Effector CD8-positive, alpha-beta T cell (primary cell): ENCODE results near the gene NUDC.
"Not testable (repeated sequence)": the region's sequence is repeated elsewhere in the genome, so short reads cannot be mapped to it uniquely, and the experiment has no call there.

Experiments
- DNase-seq: peaks from one replicate; lab custom pipeline; 2025; lab: John Stamatoyannopoulos, UW
- total RNA-seq, 4 experiments: gene quantifications; one replicate each; lab custom pipeline; 2026; lab: John Stamatoyannopoulos, UW

The NUDC gene
- total RNA-seq, result 53.8 to 80.4 (median 78.3) reads per million in 4 experiments

GRCh38 chr1:26921540-26922430 lies at the start of gene NUDC:
Gene NUDC, plus strand, starts transcription at chr1:26921743. Its CDS starts 106 bp downstream, at chr1:26921849.
- peak; percentile 93 for DNase-seq

DNA sequence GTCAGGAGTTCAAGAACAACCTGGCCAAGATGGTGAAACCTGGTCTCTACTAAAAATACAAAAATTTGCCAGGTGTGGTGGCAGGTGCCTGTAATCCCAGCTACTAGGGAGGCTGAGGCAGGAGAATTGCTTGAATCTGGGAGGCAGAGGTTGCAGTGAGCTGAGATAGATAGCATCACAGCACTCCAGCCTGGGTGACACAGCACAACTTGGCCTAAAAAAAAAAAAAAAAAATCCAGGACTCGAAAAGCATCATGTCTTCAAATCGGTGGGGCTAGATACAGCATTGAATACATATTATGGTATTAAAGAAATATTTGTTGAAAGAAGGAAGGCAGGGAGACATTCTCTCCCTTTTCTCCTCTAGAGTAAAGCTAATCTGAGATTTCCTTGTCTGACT lies 48.4 kb upstream of the NUDC start:
- DNase-seq, result not testable (repeated sequence)

- DNase-seq, result no peak
Measured at GRCh38 chr1:26874896-26875295, 46.6 kb upstream of the NUDC start.

DNA sequence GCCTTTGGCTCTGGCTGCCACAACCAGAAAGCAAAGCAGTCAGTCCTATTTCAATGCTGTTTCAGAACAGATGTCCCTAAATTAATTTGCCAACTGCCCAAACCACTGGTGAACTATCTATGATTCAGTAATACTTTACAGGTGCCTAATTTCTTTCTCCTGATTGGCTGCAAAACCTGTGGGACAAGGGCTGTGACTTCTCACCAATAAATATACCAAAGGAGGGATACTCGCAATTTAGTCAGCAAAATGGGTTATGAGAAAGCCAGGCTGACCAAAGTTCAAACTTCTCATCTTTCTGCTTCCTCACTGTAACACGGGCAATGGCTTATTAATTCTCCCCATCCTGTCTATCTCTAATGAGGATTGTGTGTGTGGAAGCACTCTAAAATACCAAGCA lies 44.2 kb upstream of the NUDC start:
- DNase-seq, result no peak

DNA sequence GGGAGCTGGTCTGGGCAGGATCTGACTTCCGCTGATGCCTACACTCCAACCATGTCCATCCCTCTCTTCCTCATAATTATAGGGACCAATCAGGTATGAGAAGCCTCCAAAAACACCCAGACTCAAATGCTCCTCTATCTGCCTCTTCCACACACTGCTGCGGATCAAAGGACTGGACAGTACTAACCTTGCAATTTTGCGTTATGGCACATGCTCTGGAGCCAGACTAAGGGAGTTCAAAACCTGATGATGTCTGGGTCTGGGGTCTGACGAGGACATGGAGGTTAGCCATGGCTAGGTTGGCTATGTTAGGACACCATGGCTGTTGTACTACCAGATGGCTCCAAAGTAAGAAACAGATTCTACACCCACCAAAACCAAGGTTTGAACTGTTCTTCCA lies 41.8 kb upstream of the NUDC start:
- no peak for DNase-seq

DNA sequence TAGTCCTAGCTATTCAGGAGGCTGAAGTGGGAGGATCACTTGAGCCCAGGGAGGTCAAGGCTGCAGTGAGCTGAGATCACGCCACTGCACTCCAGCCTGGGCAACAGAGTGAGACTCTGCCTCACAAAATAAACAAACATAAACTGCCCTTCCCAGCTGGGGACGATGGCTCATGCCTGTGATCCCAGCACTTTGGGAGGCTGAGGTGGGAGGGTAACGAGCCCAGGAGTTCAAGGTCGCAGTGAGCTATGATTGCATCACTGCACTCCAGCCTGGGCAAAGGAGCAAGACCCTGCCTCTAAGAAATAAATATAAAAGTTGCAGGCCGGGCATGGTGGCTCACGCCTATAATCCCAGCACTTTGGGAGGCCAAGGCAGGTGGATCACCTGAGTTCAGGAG lies 39.9 kb upstream of the NUDC start:
- not testable (repeated sequence) for DNase-seq

- DNase-seq, result no peak
Measured at GRCh38 chr1:26882696-26883463, 38.7 kb upstream of the NUDC start.

DNA sequence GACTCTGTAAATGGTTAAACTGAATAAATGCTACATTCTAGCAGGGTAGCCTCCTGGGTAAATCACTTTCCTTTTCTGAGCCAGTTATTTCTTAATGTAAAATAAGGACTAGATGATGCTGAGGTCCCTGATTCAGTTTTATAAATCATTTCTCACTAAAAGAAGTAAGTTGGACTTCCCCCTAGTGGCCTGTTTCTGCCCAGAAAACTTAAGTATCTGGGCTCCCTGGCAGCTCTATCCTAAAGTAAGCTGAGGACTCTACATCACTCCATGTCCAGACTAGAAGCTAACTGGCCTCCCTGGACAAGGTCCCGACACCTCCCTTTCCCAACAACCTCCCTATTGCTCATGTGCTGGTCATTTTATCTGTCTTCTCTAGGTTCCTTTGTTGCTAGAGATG lies 34.4 kb upstream of the NUDC start:
- no peak for DNase-seq

DNA sequence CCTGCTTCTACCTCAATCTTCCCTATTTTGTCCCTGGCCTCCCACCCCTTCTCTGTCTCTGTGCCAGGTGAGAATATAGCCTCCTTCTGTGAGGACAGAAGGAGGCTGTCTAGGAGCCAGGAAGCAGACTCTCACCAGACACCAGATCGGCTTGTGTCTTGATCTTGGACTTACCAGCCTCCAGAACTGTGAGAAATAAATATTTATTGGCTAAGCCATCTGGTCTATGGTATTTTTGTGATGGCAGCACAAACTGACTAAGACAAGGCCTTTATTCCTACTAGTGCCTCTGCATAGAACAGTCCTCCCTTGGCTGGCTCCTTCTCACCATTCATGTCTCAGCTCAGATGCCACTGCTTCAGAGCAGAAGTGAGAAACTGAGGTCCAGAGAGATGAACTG lies 33.3 kb upstream of the NUDC start:
- DNase-seq, result no peak

GRCh38 chr1:26889551-26890466 lies 31.7 kb upstream of the NUDC start, which contains the start of gene GPN2:
Gene GPN2, minus strand, starts transcription at chr1:26890283. Its CDS starts 187 bp downstream, at chr1:26890096.
- peak; percentile 66 for DNase-seq

- no peak for DNase-seq
Measured at GRCh38 chr1:26890467-26890796, 31.1 kb upstream of the NUDC start.

GRCh38 chr1:26894263-26894662 lies 27.3 kb upstream of the NUDC start:
- no peak for DNase-seq

DNA sequence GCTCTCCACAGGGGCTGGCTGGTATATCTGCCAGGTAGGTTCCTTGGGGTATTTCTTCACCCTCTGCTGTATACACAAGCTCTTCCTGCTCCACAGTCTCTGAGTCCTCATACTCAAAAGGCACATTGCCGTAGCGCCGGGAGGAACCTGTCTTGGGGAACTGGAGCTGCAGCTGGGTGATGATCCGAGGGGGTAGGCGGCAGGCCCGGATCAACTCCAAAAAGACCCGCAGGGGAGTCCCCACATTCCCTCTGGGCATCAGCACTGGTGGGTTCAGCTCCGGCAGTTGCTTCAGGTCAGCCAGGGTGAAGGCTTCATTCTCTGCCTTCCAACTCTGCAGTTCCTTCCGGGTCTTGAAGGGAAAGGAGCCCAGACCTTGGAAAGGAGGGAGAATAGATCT lies 24.2 kb upstream of the NUDC start:
- no peak for DNase-seq

DNA sequence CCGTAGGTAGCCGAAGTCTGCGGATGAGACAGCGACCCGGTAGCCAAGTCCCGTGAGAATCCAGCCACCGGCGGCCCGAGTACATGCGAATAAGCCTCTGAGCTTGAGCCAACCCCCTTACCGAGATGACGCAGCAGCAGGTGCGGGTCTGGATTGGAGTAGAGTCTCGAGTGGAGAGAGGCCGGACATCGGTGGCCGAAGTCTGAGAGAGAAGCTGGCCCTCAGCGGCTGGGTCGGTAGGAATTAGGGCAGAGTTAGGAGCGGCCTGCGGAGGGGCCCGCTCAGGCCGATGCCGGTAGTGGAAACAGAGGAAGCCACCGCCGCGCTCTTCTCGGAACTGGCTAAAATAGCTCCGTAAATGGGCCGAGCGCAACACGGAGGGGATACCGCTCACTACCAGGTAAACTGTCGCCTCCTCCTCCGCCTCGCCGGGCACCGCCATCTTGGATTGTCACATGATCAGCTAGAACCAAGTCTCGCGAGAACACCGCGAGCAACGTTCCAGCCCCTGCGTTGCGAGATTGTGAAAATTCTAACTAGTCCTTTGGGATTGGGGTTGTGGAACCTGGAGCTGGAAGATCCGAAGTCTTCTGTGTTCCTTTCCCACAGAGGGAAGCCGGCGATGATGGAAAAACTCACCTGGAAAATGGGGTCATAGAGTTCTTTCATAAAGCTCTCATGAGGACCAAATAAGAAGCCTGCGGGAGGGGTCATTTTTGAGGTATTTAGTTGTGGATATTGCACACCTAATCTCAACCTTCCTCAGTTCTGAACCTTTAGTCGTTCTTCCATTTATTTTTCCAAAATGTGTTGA lies 21.3 kb upstream of the NUDC start, which contains the start of gene GPATCH3:
Gene GPATCH3 (minus strand): TSS at position 467 of the 814 bp plus-strand sequence. CDS start 25 bp downstream, at position 442.
- DNase-seq, result peak; percentile 83

- DNase-seq, result no peak
Measured at GRCh38 chr1:26900815-26901511, 20.6 kb upstream of the NUDC start.

DNA sequence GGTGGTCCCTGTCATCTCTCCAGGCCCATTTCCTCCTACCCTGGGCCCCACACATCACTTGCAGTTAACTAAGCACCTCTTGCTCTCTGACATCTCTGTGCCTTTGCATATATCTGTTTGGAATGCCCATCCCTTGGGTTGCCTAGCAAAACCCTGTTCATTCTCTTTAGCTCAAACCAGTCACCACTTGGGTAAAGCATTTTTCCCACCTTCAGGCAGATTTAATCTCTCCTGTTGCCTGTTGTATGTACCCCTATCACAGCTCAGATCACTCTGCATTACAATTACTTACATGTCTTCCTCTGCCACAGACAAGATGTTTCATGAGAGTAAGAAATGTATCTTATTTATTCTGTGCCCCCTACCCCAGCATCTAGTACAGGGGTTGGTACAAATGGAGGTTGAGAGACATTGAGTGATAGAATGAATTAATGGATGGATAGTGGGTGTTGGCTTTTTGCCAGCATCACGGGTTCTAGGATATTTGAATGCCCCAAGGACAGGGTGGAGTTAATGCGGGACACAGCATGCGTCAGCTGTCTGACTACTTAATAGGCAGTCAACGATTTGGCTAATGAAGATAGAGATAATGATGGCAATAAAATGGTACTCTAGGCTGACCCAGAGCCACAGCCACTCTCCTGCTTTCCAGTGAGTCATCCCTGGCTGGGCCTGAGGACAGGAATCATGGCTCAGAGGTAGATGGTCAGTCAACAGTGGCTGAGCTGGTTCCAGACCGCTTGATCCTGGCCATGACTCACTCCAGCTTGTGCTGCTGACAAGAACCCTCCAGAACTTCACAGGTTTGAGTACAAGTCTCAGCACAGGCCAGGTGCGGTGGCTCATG lies 14.2 kb upstream of the NUDC start:
- no peak for DNase-seq

DNA sequence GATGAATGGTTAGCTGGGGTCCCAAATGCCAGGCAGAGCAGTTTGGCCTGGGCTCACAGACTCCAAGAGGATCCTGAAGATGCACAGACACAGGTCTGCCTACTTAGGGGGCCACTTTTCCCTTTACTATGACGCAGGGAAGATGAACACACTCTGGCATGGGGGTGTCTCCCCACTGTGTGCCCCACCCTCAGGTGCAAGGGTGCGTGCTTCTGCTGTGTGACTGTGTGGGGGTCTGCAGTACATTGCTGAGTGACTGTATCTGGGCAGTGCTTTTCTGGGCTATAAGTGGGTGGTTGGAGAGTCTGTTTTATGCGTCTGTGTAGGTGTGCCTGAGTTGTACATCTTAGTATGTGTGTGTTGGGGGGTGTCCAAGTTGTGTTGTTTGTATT lies 11.6 kb upstream of the NUDC start:
- DNase-seq, result no peak

DNA sequence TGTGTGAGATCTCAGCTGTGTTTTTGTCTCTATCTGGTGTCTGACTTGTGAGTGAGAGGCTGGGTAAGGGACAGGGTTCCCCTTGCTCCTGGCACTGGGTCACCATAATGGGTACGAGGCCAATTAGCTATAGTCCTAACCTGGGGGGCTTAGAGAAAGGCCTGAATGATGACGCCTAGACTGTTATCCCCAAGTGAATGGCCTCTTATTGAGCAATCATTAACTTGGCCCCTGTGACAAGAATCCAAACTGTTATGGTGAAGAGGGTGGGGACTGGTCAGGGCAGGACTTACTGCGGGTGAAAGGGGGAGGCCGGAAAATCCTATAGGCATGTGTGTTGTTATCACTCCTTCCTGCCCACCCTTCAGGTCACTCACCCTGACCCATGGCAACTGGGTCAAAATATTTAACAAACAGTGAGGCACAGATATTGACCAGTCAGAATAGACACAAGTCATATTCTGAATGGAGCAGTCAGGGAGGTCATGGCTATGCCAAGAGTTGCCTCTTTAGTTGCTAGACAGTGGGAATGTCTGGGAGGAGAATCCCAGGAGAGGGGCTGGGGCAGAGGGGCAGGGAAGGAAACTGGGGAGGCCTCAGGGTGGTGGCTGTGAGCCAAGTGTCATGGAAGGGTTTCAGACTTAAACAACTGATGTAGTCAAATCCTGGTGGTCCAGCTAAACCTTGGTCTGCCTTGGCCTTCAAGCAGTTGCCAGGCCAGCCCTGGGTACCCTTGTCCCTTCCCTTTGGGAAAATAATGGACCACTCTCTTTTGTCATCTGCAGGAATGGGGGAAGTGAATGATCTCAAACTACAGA lies 11.0 kb upstream of the NUDC start:
- DNase-seq, result no peak
